Stimulated activated CD4-positive, alpha-beta T cell treated with anti-CD3 and anti-CD28 coated beads, Interleukin-15, amount 100 ng/mL, for 1 hour (primary cell): ENCODE measurements around the gene QRFP.

Source experiments
- DNase-seq, 2 donors: peaks; one replicate each; pipeline ENCODE4 v3.0.0-alpha.2; 2020; ENCODE audit warnings: low read depth in 1 of 2, low spot score in 1 of 2

The QRFP gene

GRCh38 chr9:130872912-130873503, 23.6 kb downstream of the QRFP start:
- DNase-seq, result no peak

- DNase-seq, result no peak
These were observed 24.1 kb downstream of the QRFP start for GRCh38 chr9:130872508-130872907.

DNA sequence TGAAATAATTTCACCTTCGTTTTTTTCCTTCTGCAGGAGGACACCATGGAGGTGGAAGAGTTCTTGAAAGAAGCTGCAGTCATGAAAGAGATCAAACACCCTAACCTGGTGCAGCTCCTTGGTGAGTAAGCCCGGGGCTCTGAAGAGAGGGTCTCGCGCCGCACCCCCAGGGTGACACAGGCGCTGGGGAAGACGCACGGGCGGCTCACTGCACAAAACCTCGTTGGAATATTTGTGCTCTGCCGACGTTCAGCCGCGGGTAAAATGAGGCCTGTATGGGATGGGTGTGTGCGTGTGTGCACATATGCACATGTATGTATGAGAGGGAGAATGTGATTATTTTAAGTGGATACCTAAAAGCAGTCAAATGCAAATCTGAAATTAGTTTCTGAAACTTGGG, 24.5 kb downstream of the QRFP start:
- no peak for DNase-seq

DNA sequence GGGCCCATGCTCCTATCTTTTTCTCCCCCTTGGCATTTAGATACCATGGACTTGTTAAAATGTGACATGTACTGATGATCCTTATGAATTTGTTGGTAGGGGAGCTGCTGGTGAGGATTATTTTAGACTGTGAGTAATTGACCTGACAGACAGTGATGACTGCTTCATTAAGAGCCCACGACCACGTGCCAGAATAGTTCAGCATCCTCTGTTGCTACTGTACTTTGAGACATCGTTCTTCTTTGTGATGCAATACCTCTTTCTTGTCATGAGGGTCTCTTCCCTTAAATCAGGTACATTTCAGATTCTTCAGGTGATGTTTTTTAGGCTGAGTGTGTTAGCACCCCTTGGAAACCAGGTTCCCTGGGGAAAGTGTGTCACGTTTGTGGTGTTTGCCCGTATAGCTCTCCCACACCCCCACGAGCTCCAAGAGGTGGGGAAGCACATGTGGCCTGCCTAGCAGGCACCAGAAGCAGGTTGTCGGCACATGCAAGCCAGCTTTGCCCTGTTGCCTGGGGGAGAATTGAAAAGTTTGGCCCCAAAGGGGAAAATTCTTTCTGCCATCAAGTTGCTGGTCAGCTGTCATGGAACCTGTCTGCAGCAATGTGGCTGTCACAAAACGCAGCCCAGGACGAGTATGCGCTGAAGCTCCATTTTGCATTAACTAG, 25.1 kb downstream of the QRFP start:
- DNase-seq, result no peak

- DNase-seq, result no peak
These were observed 25.9 kb downstream of the QRFP start for GRCh38 chr9:130870491-130871381.

DNA sequence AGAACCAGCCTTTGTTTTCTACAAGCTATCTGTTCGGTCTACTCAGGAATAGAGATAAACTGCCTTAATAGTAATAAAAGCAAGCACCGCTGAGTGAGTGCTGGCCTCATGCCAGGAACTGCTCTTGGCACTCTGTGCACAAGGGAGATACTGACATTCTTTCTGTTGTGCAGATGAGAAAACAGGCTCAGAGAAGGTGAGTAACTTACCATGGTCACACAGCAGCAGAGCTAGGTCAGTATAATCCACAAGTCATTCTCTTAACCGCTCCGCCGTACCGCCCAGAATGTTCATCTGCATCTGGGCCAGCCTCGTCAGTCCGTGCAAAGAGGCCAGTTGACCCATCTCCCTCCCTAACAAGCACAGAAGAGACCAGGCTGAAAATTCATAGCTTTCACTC, 27.4 kb downstream of the QRFP start:
- DNase-seq, result no peak

DNA sequence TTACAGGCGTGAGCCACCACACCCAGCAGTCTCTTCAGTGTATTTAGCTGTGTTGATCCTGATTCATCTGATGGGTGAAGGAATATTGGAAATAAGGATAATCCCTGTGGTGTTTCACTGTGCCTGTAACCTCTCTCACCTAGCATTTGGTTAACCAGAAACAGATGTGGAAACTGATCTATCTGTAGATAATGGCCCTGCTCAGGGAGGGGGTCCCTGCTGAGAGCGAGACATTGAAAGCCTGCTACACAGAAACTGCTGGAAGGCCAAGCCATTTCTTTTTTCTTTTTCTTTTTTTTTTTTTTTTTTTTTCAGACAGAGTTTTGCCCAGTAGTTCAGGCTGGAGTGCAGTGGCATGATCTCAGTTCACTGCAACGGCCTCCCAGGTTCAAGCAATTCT, 28.4 kb downstream of the QRFP start:
- DNase-seq, result no peak

DNA sequence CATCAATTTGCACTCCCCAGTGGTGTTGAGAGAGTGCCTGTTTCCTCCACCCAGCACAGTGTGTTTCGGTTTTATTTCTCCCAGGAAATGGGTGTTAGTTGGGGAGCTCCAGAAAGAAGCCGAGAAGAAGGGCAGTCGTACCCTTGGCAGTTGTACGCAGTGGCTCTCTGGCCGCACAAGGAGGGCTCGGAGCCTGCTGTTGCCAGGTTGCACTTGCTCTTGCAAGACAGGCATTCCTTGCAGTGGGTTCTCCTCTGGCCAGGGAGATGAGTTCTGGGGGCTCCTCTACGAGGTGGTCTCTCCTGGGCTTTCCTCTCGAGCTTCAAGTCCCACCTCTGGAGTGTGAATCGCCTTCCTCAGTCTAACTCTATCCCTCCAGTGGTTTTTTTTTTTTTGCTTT, 29.1 kb downstream of the QRFP start:
- DNase-seq, result no peak

GRCh38 chr9:130866474-130866965, 30.1 kb downstream of the QRFP start:
- peak; percentile 19 to 21 for DNase-seq

DNA sequence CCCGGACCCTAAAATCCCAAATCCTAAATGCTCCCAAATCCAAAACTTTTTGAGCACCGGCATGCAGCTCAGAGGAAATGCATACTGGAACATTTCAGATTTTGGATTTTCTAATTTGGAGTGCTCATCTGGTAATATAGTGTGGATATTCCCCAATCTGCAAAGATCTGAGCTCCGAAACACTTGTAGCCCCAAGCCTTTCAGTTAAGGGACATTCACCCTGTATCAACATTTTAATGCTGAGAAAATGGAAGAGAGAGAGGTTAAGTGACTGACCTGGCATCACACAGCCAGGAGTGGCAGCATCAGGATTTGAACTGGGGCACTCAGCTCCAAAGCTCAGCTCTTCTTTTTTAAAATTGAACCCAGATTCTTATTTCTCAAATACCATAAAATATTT, 30.7 kb downstream of the QRFP start:
- DNase-seq, result no peak

- no peak for DNase-seq
These were observed 32.1 kb downstream of the QRFP start for GRCh38 chr9:130864541-130864940.

DNA sequence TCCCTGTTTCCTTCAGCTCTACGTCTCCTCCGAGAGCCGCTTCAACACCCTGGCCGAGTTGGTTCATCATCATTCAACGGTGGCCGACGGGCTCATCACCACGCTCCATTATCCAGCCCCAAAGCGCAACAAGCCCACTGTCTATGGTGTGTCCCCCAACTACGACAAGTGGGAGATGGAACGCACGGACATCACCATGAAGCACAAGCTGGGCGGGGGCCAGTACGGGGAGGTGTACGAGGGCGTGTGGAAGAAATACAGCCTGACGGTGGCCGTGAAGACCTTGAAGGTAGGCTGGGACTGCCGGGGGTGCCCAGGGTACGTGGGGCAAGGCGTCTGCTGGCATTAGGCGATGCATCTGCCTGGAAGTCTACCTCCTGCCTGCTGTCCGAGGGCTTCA, 33.9 kb downstream of the QRFP start:
- no peak for DNase-seq

GRCh38 chr9:130862217-130862616, 34.4 kb downstream of the QRFP start:
- no peak for DNase-seq

- no peak for DNase-seq
These were observed 35.0 kb downstream of the QRFP start for GRCh38 chr9:130861372-130862180.

DNA sequence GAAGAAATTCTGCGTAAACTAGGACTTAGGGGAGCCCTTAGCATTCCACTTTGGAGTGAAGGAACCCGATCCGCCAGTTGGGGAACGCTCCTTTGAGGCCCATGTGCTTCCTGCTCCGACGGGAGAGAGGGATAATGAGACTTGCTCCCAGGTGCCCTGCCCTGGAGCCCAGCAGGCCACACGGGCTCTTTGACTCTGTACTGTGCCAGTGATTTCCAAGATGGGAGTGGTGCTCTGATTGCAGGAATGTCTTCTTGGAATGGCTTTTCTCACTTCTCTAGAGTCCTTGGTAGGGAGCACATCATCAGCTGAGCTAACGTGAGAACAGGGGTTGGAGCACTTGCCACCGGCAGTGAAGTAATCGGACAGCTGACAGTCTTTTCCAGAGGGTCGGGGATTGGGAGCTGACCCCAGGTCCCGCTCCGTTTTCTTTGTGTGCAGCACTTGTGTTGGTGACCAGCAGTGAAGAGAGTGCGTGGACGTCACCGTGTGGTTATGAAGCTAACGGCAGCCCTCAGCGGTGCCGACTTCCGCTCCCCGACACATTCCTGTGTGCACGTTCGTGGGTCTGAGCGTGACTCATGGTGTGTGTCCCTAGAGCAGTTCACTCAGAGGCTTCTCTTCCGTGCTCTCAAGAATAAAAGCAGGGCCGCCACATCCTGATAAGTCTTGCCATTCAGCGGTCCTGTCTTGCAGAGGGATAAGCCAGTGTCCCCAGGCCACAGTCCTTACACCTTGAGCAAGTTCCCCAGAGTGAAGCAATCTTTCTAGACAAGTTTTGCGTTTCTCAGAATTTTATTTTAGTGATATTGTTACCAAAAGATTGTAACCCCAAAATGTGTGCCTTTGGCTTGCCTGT, 35.9 kb downstream of the QRFP start:
- no peak for DNase-seq

GRCh38 chr9:130858739-130859705, 37.6 kb downstream of the QRFP start:
- no peak for DNase-seq

GRCh38 chr9:130857864-130858738, 38.5 kb downstream of the QRFP start:
- DNase-seq, result no peak

DNA sequence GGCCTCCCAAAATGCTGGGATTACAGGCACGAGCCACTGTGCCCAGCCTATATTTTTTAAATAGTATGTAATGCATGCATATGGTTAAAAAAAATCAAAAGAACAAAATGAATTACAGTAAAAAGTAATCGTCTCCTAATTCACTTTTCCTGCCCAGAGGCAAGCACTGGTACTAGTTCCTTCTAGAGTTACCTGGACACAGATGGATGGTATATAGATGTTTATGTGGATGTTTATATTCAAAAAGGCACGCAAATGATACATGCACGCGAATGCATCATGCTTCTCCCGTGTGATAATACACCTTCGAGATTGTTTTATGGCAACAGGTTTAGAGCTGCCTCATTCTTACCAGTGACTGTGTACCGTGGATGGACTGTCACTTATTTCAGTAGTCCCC, 40.1 kb downstream of the QRFP start:
- no peak for DNase-seq
